ENCODE measurements around the gene MYO15A. TPM values are rescaled to one million over a fixed set of nuclear protein-coding genes. Genes with fewer than 3 reads are reported as not detected.

The MYO15A gene
- total and polyA plus RNA-seq, 2 donors (not counting 1 experiment from before 2014, with no cell fraction given): 0.42 to 2.0 TPM

- peak overlapping the region; percentile 56 for H2AFZ ChIP-seq (ENCODE audit: low read length)
- no peaks in the 10 kb centered on the region for H3K36me3 ChIP-seq (ENCODE audit: control insufficient read depth, insufficient read depth, low read length)
- H3K27me3 ChIP-seq (ENCODE audit: control insufficient read depth, insufficient read depth, low read length): peaks cover 5% of the 10 kb centered on the region
- H3K4me1 ChIP-seq (ENCODE audit: control insufficient read depth, extremely low read depth, insufficient read depth, low read length): peaks cover 4% of the 10 kb centered on the region
- no peaks in the 10 kb centered on the region for H4K20me1 ChIP-seq (ENCODE audit: control insufficient read depth, extremely low read depth, insufficient read depth, low read length)
- peak overlapping the region; percentile 0 to 42 (median 24) for H3K4me3 ChIP-seq (replicated peaks in 1 of 4; ENCODE audit: control extremely low read depth in 1 of 4, insufficient read depth in 1 of 4, low read depth in 3 of 4, low read length in 4 of 4)
- TF ChIP-seq CTCF (conservative IDR thresholded peaks at IDR 0.05 in 1 of 2, IDR thresholded peaks at IDR 0.05 in 1 of 2; ENCODE audit: low read depth in 1 of 2, low read length in 2 of 2) (no peak), EZH2 (IDR thresholded peaks at IDR 0.05; ENCODE audit: low read length, missing control alignments) (no peak)
- no peak overlapping the region for H3K9ac ChIP-seq (ENCODE audit: insufficient read depth, low read length)
- no peak overlapping the region for H3K27ac ChIP-seq (ENCODE audit: insufficient read depth, low read length)
- H3K9me3 ChIP-seq (ENCODE audit: control insufficient read depth, insufficient read depth, low read depth, low read length): no peaks in the 10 kb centered on the region
- DNase-seq (ENCODE audit: low read depth in 2 of 2): peak; percentile 38 to 64
- H3K79me2 ChIP-seq (ENCODE audit: control insufficient read depth, insufficient read depth, low read length): no peaks in the 10 kb centered on the region
- peak overlapping the region; percentile 88 for H3K4me2 ChIP-seq (ENCODE audit: extremely low read depth, insufficient read depth, low read length)
These were observed 37.7 kb upstream of the MYO15A start for GRCh38 chr17:18070861-18071340.

DNA sequence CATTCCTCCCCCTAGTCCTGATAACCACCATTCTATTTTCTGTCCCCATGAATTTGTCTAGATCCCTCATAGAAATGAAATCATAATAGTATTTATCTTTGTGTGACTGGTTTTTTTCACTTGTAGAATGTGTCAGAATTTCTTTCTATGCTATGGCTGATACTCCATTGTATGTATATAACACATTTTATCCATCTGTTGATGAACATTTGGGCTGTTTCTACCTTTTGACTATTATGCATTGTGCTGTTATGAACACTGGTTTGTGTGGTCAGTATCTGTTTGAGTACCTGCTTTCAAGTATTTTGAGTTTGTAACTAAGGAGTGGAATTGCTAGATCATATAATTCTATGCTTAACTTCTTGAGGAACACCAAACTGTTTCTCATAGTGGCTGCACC is 36.8 kb upstream of the MYO15A start:
- no peak for TF ChIP-seq EZH2 (IDR thresholded peaks at IDR 0.05; ENCODE audit: low read length, missing control alignments)
- no peak for TF ChIP-seq CTCF (conservative IDR thresholded peaks at IDR 0.05 in 1 of 2, IDR thresholded peaks at IDR 0.05 in 1 of 2; ENCODE audit: low read depth in 1 of 2, low read length in 2 of 2)
- H3K4me1 ChIP-seq (ENCODE audit: control insufficient read depth, extremely low read depth, insufficient read depth, low read length): peaks cover 4% of the 10 kb centered on the region
- H3K9me3 ChIP-seq (ENCODE audit: control insufficient read depth, insufficient read depth, low read depth, low read length): no peaks in the 10 kb centered on the region
- H3K4me3 ChIP-seq (replicated peaks in 1 of 4; ENCODE audit: control extremely low read depth in 1 of 4, insufficient read depth in 1 of 4, low read depth in 3 of 4, low read length in 4 of 4): no peak overlapping the region
- H3K9ac ChIP-seq (ENCODE audit: insufficient read depth, low read length): no peak overlapping the region
- H3K4me2 ChIP-seq (ENCODE audit: extremely low read depth, insufficient read depth, low read length): no peak overlapping the region
- H4K20me1 ChIP-seq (ENCODE audit: control insufficient read depth, extremely low read depth, insufficient read depth, low read length): no peaks in the 10 kb centered on the region
- H3K79me2 ChIP-seq (ENCODE audit: control insufficient read depth, insufficient read depth, low read length): no peaks in the 10 kb centered on the region
- DNase-seq (ENCODE audit: low read depth in 2 of 2): no peak
- H3K27ac ChIP-seq (ENCODE audit: insufficient read depth, low read length): no peak overlapping the region
- no peaks in the 10 kb centered on the region for H3K36me3 ChIP-seq (ENCODE audit: control insufficient read depth, insufficient read depth, low read length)
- peaks cover 5% of the 10 kb centered on the region for H3K27me3 ChIP-seq (ENCODE audit: control insufficient read depth, insufficient read depth, low read length)
- no peak overlapping the region for H2AFZ ChIP-seq (ENCODE audit: low read length)

DNA sequence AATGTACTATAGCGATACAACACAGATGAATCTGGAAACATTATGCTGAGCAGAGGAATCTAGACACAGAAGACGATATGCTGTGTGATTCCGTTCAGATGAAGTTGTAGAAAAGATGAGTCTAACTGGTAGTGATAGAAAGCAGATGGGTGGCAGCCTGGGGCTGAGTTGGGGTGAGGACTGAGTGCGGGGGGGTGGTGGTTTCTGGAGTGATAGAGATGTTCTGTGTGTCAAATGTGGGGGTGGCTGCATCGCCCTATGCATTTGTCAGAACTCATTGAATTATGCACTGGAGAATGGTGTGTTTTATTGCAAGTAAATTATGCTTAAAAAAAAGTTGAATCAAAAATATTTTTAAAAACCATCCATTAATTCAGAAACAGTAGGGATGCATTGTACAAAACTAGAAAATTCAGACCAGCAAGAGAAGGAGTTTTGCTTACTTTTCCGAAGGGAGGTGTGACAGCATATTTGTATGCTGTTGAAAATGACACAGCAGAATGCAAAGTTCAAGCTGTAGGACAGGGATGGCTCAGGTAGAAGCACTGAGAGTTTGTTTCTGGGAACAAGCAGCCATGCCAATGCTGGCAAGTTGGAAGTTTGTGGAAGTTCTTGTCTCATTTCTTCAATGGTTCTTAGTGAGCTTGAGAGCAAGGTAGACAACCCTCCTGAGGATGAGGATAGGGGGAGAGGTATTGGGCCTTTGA is 33.8 kb upstream of the MYO15A start:
- peaks cover 5% of the 10 kb centered on the region for H3K27me3 ChIP-seq (ENCODE audit: control insufficient read depth, insufficient read depth, low read length)
- DNase-seq (ENCODE audit: low read depth in 2 of 2): no peak
- H3K4me3 ChIP-seq (replicated peaks in 1 of 4; ENCODE audit: control extremely low read depth in 1 of 4, insufficient read depth in 1 of 4, low read depth in 3 of 4, low read length in 4 of 4): no peak overlapping the region
- H3K4me2 ChIP-seq (ENCODE audit: extremely low read depth, insufficient read depth, low read length): no peak overlapping the region
- H3K4me1 ChIP-seq (ENCODE audit: control insufficient read depth, extremely low read depth, insufficient read depth, low read length): peaks cover 4% of the 10 kb centered on the region
- no peaks in the 10 kb centered on the region for H3K9me3 ChIP-seq (ENCODE audit: control insufficient read depth, insufficient read depth, low read depth, low read length)
- H3K36me3 ChIP-seq (ENCODE audit: control insufficient read depth, insufficient read depth, low read length): no peaks in the 10 kb centered on the region
- TF ChIP-seq EZH2 (IDR thresholded peaks at IDR 0.05; ENCODE audit: low read length, missing control alignments) (no peak), CTCF (conservative IDR thresholded peaks at IDR 0.05 in 1 of 2, IDR thresholded peaks at IDR 0.05 in 1 of 2; ENCODE audit: low read depth in 1 of 2, low read length in 2 of 2) (no peak)
- no peaks in the 10 kb centered on the region for H3K79me2 ChIP-seq (ENCODE audit: control insufficient read depth, insufficient read depth, low read length)
- no peak overlapping the region for H2AFZ ChIP-seq (ENCODE audit: low read length)
- H4K20me1 ChIP-seq (ENCODE audit: control insufficient read depth, extremely low read depth, insufficient read depth, low read length): no peaks in the 10 kb centered on the region
- H3K27ac ChIP-seq (ENCODE audit: insufficient read depth, low read length): no peak overlapping the region
- no peak overlapping the region for H3K9ac ChIP-seq (ENCODE audit: insufficient read depth, low read length)
